Measurements from ENCODE around the gene JMJD8. TPM values are rescaled to one million over a fixed set of nuclear protein-coding genes. Genes with fewer than 3 reads are reported as not detected.

The JMJD8 gene
- total RNA-seq, 1 donor from 2014 or later: 52.2 TPM

DNA sequence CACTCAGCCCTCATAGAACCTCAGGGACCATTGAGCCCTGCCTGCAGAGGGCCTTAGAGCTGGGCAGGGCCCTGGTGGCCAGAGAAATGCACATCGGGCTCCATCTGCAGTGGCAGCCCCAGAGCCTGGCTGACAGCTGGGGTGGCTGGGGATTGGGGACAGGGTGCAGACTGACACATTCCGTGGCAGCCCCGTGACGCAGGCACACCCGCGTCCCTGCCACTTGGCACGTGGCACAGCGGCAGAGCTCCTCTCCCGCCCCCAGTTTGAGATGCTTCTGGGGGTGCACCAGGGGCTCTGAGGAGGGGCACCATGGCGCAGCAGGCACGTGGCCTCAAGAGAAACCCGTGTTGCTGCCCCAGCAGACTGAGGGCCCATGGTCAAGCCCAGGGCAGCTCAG is 19.3 kb upstream of the JMJD8 start:
- Mint-ChIP-seq H3K27me3 (peaks cover 64% of the 10 kb centered on the region), H3K4me3 (ENCODE audit: low read depth) (no peak overlapping the region), H3K27ac (no peak overlapping the region)

DNA sequence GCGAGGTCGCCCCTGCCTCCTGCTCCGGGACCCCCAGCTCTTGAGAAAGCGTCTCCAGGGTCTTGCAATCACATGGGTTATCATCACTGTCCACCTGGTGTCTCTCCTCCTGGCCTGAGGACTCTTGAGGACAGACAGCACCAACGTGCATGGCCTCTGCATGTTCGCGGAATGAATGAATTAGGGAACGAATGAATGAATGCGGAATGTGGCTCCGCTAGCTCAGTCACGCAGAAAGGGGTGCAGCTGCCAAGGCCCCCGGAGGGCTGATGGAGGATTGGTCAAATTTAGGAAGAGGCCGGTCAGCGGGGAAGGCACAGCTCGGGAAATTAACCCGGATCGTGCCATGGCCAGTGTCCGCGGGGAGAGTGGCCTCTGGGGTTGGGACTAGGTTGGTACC is 18.2 kb upstream of the JMJD8 start:
- H3K27ac Mint-ChIP-seq: no peak overlapping the region
- H3K27me3 Mint-ChIP-seq: peaks cover 65% of the 10 kb centered on the region
- no peak overlapping the region for H3K4me3 Mint-ChIP-seq (ENCODE audit: low read depth)
- DNase-seq (ENCODE audit: low spot score, unreplicated experiment): no peak
- TF ChIP-seq, protein P1, sequence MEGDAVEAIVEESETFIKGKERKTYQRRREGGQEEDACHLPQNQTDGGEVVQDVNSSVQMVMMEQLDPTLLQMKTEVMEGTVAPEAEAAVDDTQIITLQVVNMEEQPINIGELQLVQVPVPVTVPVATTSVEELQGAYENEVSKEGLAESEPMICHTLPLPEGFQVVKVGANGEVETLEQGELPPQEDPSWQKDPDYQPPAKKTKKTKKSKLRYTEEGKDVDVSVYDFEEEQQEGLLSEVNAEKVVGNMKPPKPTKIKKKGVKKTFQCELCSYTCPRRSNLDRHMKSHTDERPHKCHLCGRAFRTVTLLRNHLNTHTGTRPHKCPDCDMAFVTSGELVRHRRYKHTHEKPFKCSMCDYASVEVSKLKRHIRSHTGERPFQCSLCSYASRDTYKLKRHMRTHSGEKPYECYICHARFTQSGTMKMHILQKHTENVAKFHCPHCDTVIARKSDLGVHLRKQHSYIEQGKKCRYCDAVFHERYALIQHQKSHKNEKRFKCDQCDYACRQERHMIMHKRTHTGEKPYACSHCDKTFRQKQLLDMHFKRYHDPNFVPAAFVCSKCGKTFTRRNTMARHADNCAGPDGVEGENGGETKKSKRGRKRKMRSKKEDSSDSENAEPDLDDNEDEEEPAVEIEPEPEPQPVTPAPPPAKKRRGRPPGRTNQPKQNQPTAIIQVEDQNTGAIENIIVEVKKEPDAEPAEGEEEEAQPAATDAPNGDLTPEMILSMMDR (IDR thresholded peaks at IDR 0.05; ENCODE audit: unreplicated experiment): no peak
- no peaks in the 10 kb centered on the region for H3K4me1 Mint-ChIP-seq (ENCODE audit: low read depth)
- H3K9me3 Mint-ChIP-seq (ENCODE audit: low read depth): no peaks in the 10 kb centered on the region
- H3K36me3 Mint-ChIP-seq (ENCODE audit: insufficient read depth): no peaks in the 10 kb centered on the region

More for the DNA sequence above, 19.3 kb upstream of the JMJD8 start:
- no peaks in the 10 kb centered on the region for H3K4me1 Mint-ChIP-seq (ENCODE audit: low read depth)
- no peaks in the 10 kb centered on the region for H3K9me3 Mint-ChIP-seq (ENCODE audit: low read depth)
- TF ChIP-seq, protein P1 (IDR thresholded peaks at IDR 0.05; ENCODE audit: unreplicated experiment): no peak
- no peak for DNase-seq (ENCODE audit: low spot score, unreplicated experiment)
- no peaks in the 10 kb centered on the region for H3K36me3 Mint-ChIP-seq (ENCODE audit: insufficient read depth)

DNA sequence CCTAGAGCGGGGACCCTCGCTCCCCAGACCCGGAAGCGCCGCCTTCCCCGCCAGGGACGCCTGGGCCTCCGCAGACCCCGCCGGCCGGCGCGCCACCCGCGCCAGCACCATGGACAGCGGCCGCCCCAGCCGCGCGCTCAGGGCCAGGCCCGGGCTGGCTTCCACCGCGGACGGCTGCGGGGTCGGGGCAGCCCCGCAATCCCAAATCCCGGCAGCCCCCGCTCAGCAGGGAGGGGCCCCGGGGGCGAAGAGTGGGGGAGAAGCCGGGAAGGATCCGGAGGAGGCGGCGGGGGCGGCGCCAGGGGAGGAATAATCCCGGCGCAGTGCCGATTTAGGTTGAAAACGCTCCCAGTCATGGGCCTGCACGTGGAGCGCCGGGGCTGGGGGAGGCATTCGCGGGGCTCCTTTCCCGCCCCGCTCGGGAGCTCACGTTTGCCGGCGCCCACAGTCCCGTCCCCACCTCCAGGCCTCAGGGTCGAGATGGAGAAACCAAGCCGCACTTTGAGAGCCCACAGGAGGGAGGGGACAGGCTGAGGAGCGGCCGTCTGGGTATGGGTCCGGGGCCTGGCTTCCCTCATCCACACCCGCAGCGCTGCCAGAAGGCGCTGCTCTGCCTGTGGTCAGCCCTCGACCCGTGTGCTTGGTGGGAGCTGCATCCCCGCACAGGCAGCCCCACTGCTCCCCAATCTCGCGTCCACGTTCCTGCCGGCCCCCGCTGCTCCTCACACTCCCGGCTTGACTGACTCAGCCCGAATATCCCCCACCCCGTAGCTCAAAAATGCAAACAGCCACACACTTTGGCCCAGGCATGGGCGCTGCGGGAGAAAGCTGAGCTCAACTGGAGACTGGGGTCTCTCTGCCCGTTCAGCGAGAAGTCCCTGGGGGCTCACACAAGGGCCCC is 16.8 kb upstream of the JMJD8 start:
- H3K9me3 Mint-ChIP-seq (ENCODE audit: low read depth): no peaks in the 10 kb centered on the region
- H3K36me3 Mint-ChIP-seq (ENCODE audit: insufficient read depth): no peaks in the 10 kb centered on the region
- no peak overlapping the region for H3K4me3 Mint-ChIP-seq (ENCODE audit: low read depth)
- peaks cover 62% of the 10 kb centered on the region for H3K27me3 Mint-ChIP-seq
- DNase-seq (ENCODE audit: low spot score, unreplicated experiment): peak; percentile 70
- TF ChIP-seq, protein P1 (IDR thresholded peaks at IDR 0.05; ENCODE audit: unreplicated experiment): no peak
- H3K4me1 Mint-ChIP-seq (ENCODE audit: low read depth): no peaks in the 10 kb centered on the region
- H3K27ac Mint-ChIP-seq: no peak overlapping the region

DNA sequence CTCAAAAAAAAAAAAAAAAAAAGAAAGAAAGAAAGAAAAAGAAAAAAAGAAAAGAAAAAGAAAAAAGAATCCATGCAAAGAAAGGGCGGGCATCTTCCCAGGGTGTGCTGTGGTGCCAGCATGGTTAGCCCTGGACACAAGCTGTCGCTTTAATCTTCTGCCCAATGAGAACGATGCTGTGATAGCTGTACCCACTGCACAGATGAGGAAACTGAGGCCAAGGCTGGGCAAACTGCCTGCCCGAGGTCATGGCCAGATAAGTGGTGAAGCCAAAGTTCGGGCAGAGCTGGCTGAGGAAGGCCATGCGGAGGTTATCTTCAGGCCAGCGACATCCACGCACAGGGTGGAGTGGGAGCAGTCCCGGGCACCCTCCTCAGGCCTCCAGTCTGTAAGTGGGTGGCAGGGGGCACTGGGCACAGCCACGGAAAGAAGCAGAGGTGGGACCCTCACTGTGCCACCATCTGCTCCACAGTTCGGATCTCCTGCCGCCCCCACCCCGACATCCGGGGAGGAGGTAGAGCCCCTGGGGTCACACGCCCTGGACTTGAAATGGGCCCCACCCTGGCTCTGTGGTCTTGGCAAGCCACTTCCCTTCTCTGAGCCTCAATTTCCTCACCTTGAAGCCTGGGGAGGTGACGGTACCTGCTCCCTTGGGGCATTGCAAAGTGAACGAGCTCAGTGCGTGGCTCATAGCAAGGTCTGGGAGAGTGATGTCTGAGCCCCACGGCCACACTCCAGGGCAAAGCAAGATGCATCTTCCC is 15.0 kb upstream of the JMJD8 start:
- TF ChIP-seq, protein P1 (IDR thresholded peaks at IDR 0.05; ENCODE audit: unreplicated experiment): no peak
- DNase-seq (ENCODE audit: low spot score, unreplicated experiment): no peak

DNA sequence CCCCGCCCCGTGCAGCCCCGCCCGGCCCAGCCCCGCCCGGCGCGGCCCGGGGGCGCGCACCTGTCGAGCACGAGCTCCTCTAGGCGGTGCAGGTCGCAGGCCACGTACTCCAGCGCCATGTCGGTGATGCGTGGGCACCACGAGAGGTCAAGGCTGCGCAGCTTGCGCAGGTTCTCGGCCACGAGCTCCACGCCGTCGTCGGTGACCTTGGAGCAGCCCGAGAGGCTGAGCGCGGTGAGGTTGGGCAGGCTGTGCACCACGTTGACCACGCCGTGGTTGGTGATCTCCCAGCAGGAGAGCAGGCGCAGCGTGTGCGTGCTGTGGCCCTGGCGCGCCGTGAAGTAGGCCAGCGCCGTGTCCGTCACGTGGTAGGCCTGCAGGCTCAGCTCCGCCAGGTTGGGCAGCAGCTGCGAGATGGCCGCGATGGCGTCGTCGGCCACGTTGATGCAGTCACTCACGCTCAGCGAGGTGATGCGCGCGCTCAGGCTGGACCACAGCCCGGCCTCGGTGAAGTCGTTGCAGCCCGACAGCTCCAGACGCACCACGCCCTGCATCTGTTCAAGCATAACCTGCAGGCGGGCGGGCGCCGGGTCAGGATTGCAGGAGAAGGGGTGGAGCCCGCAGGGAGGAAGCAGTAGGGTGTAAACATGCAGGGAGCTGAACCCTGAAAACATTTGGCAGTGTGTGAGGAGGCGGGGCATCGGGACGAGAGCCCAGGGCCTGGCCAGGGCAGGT is 11.4 kb upstream of the JMJD8 start:
- no peak overlapping the region for H3K27ac Mint-ChIP-seq
- H3K4me3 Mint-ChIP-seq (ENCODE audit: low read depth): peak overlapping the region; percentile 7
- no peaks in the 10 kb centered on the region for H3K36me3 Mint-ChIP-seq (ENCODE audit: insufficient read depth)
- no peaks in the 10 kb centered on the region for H3K9me3 Mint-ChIP-seq (ENCODE audit: low read depth)
- H3K4me1 Mint-ChIP-seq (ENCODE audit: low read depth): no peaks in the 10 kb centered on the region
- peaks cover 62% of the 10 kb centered on the region for H3K27me3 Mint-ChIP-seq
- no peak for DNase-seq (ENCODE audit: low spot score, unreplicated experiment)
- TF ChIP-seq, protein P1 (IDR thresholded peaks at IDR 0.05; ENCODE audit: unreplicated experiment): no peak

More for the DNA sequence above, 15.0 kb upstream of the JMJD8 start:
- no peak overlapping the region for H3K4me3 Mint-ChIP-seq (ENCODE audit: low read depth)
- peaks cover 66% of the 10 kb centered on the region for H3K27me3 Mint-ChIP-seq
- no peaks in the 10 kb centered on the region for H3K9me3 Mint-ChIP-seq (ENCODE audit: low read depth)
- H3K4me1 Mint-ChIP-seq (ENCODE audit: low read depth): no peaks in the 10 kb centered on the region
- H3K27ac Mint-ChIP-seq: no peak overlapping the region
- H3K36me3 Mint-ChIP-seq (ENCODE audit: insufficient read depth): no peaks in the 10 kb centered on the region

Measured in progenitor cell of endocrine pancreas (in vitro differentiated cells).